CD4-positive, CD25-positive, alpha-beta regulatory T cell (primary cell): ENCODE data around the gene UTP14C. TPM values are rescaled to one million over a fixed set of nuclear protein-coding genes. Genes with fewer than 3 reads are reported as not detected.
"Not testable (repeated sequence)": the region's sequence is repeated elsewhere in the genome, so short reads cannot be mapped to it uniquely, and the experiment has no call there.

Experiments
- ATAC-seq, 2 donors: fragments of 150-1000 bp; cut with Tn5 transposase; one replicate each; pipeline ENCODE4 v1.10.0; 2021; ENCODE audit warnings: low read depth in 2 of 2, moderate number of reproducible peaks in 2 of 2, moderate library complexity in 1 of 2
- DNase-seq, 3 donors: peaks; one replicate each; pipeline versions ENCODE4 v3.0.0 to v3.0.0-alpha.2; 2012 to 2022; ENCODE audit warnings: mixed read lengths in 1 of 3
- H3K27ac ChIP-seq: one replicate; pipeline ENCODE4 v1.7.0; 2013; ENCODE audit warnings: mild to moderate bottlenecking, low read length; ENCODE audit not compliant: insufficient read depth, poor library complexity, severe bottlenecking
- H3K27me3 ChIP-seq: one replicate; pipeline ENCODE4 v1.7.0; 2013; ENCODE audit warnings: low read length; ENCODE audit not compliant: control insufficient read depth, insufficient read depth
- H3K36me3 ChIP-seq: one replicate; pipeline ENCODE4 v1.7.0; 2013; ENCODE audit warnings: mild to moderate bottlenecking, low read length, moderate library complexity; ENCODE audit not compliant: control insufficient read depth, insufficient read depth
- H3K4me1 ChIP-seq: 2 replicates; pipeline ENCODE4 v1.7.0; 2013; ENCODE audit warnings: mild to moderate bottlenecking, low read length; ENCODE audit not compliant: insufficient read depth, control insufficient read depth, poor library complexity, severe bottlenecking
- H3K4me3 ChIP-seq: one replicate; pipeline ENCODE4 v1.7.0; 2013; ENCODE audit warnings: low read depth, mild to moderate bottlenecking, low read length, moderate library complexity
- H3K9me3 ChIP-seq, 2 experiments: 1 replicate in 1 of 2; 2 replicates in 1 of 2; pipeline ENCODE4 v1.7.0; 2013; ENCODE audit warnings: low read length in 2 of 2, mild to moderate bottlenecking in 1 of 2, moderate library complexity in 1 of 2; ENCODE audit not compliant: control insufficient read depth in 2 of 2
- H3K27ac Mint-ChIP-seq, 3 donors: one replicate each; pipeline ENCODE4 v1.8.0; 2020 to 2022; ENCODE audit warnings: mild to moderate bottlenecking in 3 of 3, mixed read lengths in 3 of 3, moderate library complexity in 2 of 3
- H3K27me3 Mint-ChIP-seq: one replicate; pipeline ENCODE4 v1.8.0; 2022; ENCODE audit warnings: mild to moderate bottlenecking, mixed read lengths
- H3K36me3 Mint-ChIP-seq: one replicate; pipeline ENCODE4 v1.8.0; 2020; ENCODE audit warnings: mixed read lengths
- H3K4me1 Mint-ChIP-seq, 4 donors: one replicate each; pipeline ENCODE4 v1.8.0; 2020 to 2022; ENCODE audit warnings: mixed read lengths in 4 of 4, mild to moderate bottlenecking in 1 of 4
- H3K4me3 Mint-ChIP-seq, 4 donors: one replicate each; pipeline ENCODE4 v1.8.0; 2020 to 2022; ENCODE audit warnings: mild to moderate bottlenecking in 4 of 4, mixed read lengths in 4 of 4, moderate library complexity in 3 of 4
- H3K9me3 Mint-ChIP-seq, 7 donors: one replicate each; pipeline ENCODE4 v1.8.0; 2020 to 2022; ENCODE audit warnings: mixed read lengths in 7 of 7, mild to moderate bottlenecking in 3 of 7, moderate library complexity in 2 of 7
- polyA plus RNA-seq, 4 donors: library from polyadenylated mRNA; unstranded; fragments of 300-500 nt; fragmentation: Illumina TruSeq; gene quantifications; one replicate each; pipeline ENCODE4 v1.2.3, GENCODE V29; 2021
- total RNA-seq: library from RNA; stranded (reverse); gene quantifications from one replicate; pipeline ENCODE4 v1.2.3, GENCODE V29; 2022

UTP14C gene
- total and polyA plus RNA-seq, 5 donors from 2014 or later = 0.97 to 4.0 (median 1.6) TPM

- peaks cover 0 to 13% (median 7%) of the 10 kb centered on the region in 7 donors for H3K9me3 Mint-ChIP-seq
- ATAC-seq = not testable (repeated sequence)
Measured at GRCh38 chr13:52061064-52061463, 36.6 kb downstream of the UTP14C start.

GRCh38 chr13:52061587-52061986 lies 37.1 kb downstream of the UTP14C start:
- Histone ChIP-seq H3K27me3 (no peaks in the 10 kb centered on the region), H3K4me3 (no peak overlapping the region), H3K36me3 (no peaks in the 10 kb centered on the region), H3K27ac (no peak overlapping the region), H3K9me3 (peaks cover 0 to 5% of the 10 kb centered on the region in 2 experiments), H3K4me1 (no peaks in the 10 kb centered on the region)
- H3K27ac Mint-ChIP-seq = no peak overlapping the region
- H3K4me3 Mint-ChIP-seq = no peak overlapping the region
- ATAC-seq (no peak), DNase-seq (no peak)
- H3K27me3 Mint-ChIP-seq = peaks cover 9% of the 10 kb centered on the region
- H3K36me3 Mint-ChIP-seq = no peaks in the 10 kb centered on the region
- H3K4me1 Mint-ChIP-seq = no peaks in the 10 kb centered on the region
- H3K9me3 Mint-ChIP-seq = peaks cover 0 to 16% (median 8%) of the 10 kb centered on the region in 7 donors

More at GRCh38 chr13:52061064-52061463, 36.6 kb downstream of the UTP14C start:
- H3K36me3 ChIP-seq, H3K9me3 ChIP-seq, H3K4me1 Mint-ChIP-seq, H3K27ac ChIP-seq, H3K36me3 Mint-ChIP-seq, DNase-seq, H3K27ac Mint-ChIP-seq, H3K27me3 ChIP-seq, H3K4me3 ChIP-seq, H3K4me3 Mint-ChIP-seq, H3K4me1 ChIP-seq, H3K27me3 Mint-ChIP-seq: not testable (repeated sequence)

- no peaks in the 10 kb centered on the region for H3K36me3 ChIP-seq
- no peak overlapping the region for H3K27ac ChIP-seq
- H3K4me3 ChIP-seq = no peak overlapping the region
- Mint-ChIP-seq H3K4me1 (peaks cover 0 to 2% (median 0%) of the 10 kb centered on the region in 4 donors), H3K9me3 (peaks cover 0 to 39% (median 12%) of the 10 kb centered on the region in 7 donors), H3K36me3 (no peaks in the 10 kb centered on the region), H3K27me3 (peaks cover 14% of the 10 kb centered on the region), H3K4me3 (no peak overlapping the region), H3K27ac (no peak overlapping the region)
- no peaks in the 10 kb centered on the region for H3K4me1 ChIP-seq
- peak in 1 of 3 donors; percentile 13 for DNase-seq
- peaks cover 15 to 19% of the 10 kb centered on the region in 2 experiments for H3K9me3 ChIP-seq
- peaks cover 5% of the 10 kb centered on the region for H3K27me3 ChIP-seq
- ATAC-seq = no peak
Measured at GRCh38 chr13:52067237-52067636, 42.7 kb downstream of the UTP14C start.

- Mint-ChIP-seq H3K4me1 (peaks cover 0 to 2% (median 0%) of the 10 kb centered on the region in 4 donors), H3K4me3 (no peak overlapping the region), H3K27me3 (peaks cover 5% of the 10 kb centered on the region), H3K36me3 (no peaks in the 10 kb centered on the region), H3K27ac (no peak overlapping the region), H3K9me3 (peaks cover 0 to 27% (median 8%) of the 10 kb centered on the region in 7 donors)
- Histone ChIP-seq H3K36me3 (no peaks in the 10 kb centered on the region), H3K27ac (no peak overlapping the region), H3K4me1 (no peaks in the 10 kb centered on the region), H3K4me3 (no peak overlapping the region), H3K27me3 (peaks cover 17% of the 10 kb centered on the region), H3K9me3 (peaks cover 10 to 19% of the 10 kb centered on the region in 2 experiments)
- ATAC-seq (peak; percentile 37 to 53), DNase-seq (peak in 1 of 3 donors; percentile 60)
Measured at GRCh38 chr13:52070929-52071523, 46.5 kb downstream of the UTP14C start.

Other genes with a start within 250 kb of the UTP14C start
- gene DHRS12, start 220.5 kb upstream of the UTP14C start, total RNA-seq = 25.9 TPM
- 10 to 100 TPM; 31.3 to 42.9 (median 35.4) TPM for gene DHRS12, start 220.5 kb upstream of the UTP14C start, polyA plus RNA-seq
- gene TMEM272, start 179.5 kb upstream of the UTP14C start, total RNA-seq = 3.3 TPM
- gene TMEM272, start 179.5 kb upstream of the UTP14C start, polyA plus RNA-seq = under 1 TPM in 3 of 4 donors, not detected in 1; 0.13 to 0.49 (median 0.16) TPM
- gene CCDC70, start 162.7 kb upstream of the UTP14C start, total RNA-seq = not detected
- not detected for gene CCDC70, start 162.7 kb upstream of the UTP14C start, polyA plus RNA-seq
- 1.4 TPM for gene ATP7B, start 13.2 kb upstream of the UTP14C start, total RNA-seq
- gene ATP7B, start 13.2 kb upstream of the UTP14C start, polyA plus RNA-seq = under 1 TPM; 0.18 to 0.59 (median 0.28) TPM
- 24.6 TPM for gene ALG11, start 12.3 kb upstream of the UTP14C start, total RNA-seq
- gene ALG11, start 12.3 kb upstream of the UTP14C start, polyA plus RNA-seq = 10 to 100 TPM; 19.2 to 27.6 (median 23.4) TPM
- gene NEK5, start 104.4 kb downstream of the UTP14C start, total RNA-seq = not detected
- gene NEK5, start 104.4 kb downstream of the UTP14C start, polyA plus RNA-seq = under 1 TPM in 2 of 4 donors, not detected in 2; 0.06 to 0.07 TPM
- gene NEK3, start 134.9 kb downstream of the UTP14C start, total RNA-seq = 7.1 TPM
- 10 to 100 TPM in 1 of 4 donors, 1 to 10 TPM in 3; 4.2 to 17.2 (median 5.6) TPM for gene NEK3, start 134.9 kb downstream of the UTP14C start, polyA plus RNA-seq